Mesothelial cell of epicardium (in vitro differentiated cells): ENCODE results near the gene HTR2B. TPM values are rescaled to one million over a fixed set of nuclear protein-coding genes. Genes with fewer than 3 reads are reported as not detected.

Source experiments
- DNase-seq, 2 experiments: peaks; one replicate each; pipeline ENCODE4 v3.0.0; 2021; ENCODE audit warnings: low spot score in 2 of 2; ENCODE audit not compliant: unreplicated experiment in 2 of 2
- H3K27ac Mint-ChIP-seq: 2 replicates; pipeline ENCODE4 v1.8.0; 2021; ENCODE audit warnings: mixed read lengths
- H3K27me3 Mint-ChIP-seq: 2 replicates; pipeline ENCODE4 v1.8.0; 2021; ENCODE audit warnings: low read depth, mixed read lengths
- H3K36me3 Mint-ChIP-seq: 2 replicates; pipeline ENCODE4 v1.8.0; 2021; ENCODE audit warnings: mixed read lengths
- H3K4me1 Mint-ChIP-seq: 2 replicates; pipeline ENCODE4 v1.8.0; 2021; ENCODE audit warnings: mixed read lengths
- H3K4me3 Mint-ChIP-seq: 2 replicates; pipeline ENCODE4 v1.8.0; 2021; ENCODE audit warnings: mild to moderate bottlenecking, moderate library complexity, mixed read lengths
- H3K9me3 Mint-ChIP-seq: 2 replicates; pipeline ENCODE4 v1.8.0; 2021; ENCODE audit warnings: mixed read lengths
- CTCF ChIP-seq: fragments of 200-600 bp; sonication (generic); IDR thresholded peaks from one replicate; pipeline ENCODE4 v1.5.0; 2021; ENCODE audit warnings: antibody characterized with exemption; ENCODE audit not compliant: unreplicated experiment
- total RNA-seq: library from RNA; stranded (reverse); gene quantifications from 3 replicates; pipeline ENCODE4 v1.2.1, GENCODE V29; 2021

HTR2B gene
- total RNA-seq = 2.6 to 3.7 TPM (median 3.4 TPM) in 3 replicates

GRCh38 chr2:231124838-231125568 is at the start of gene HTR2B:
Gene HTR2B (minus strand): TSS chr2:231125042. CDS start chr2:231123764, 1,278 bp downstream.
- Mint-ChIP-seq H3K27ac (peak within 1 kb of the TSS; percentile 84), H3K4me3 (peak within 1 kb of the TSS; percentile 51), H3K4me1 (peaks cover 62% of the 10 kb centered on the region), H3K36me3 (no peaks in the 10 kb centered on the region), H3K27me3 (no peaks in the 10 kb centered on the region), H3K9me3 (no peaks in the 10 kb centered on the region)
- DNase-seq = no peak
- no peak for TF ChIP-seq CTCF

- Mint-ChIP-seq H3K4me3 (no peak overlapping the region), H3K36me3 (peaks cover 28% of the 10 kb centered on the region), H3K27ac (peak overlapping the region; percentile 82), H3K9me3 (no peaks in the 10 kb centered on the region), H3K4me1 (peaks cover 17% of the 10 kb centered on the region), H3K27me3 (no peaks in the 10 kb centered on the region)
- no peak for TF ChIP-seq CTCF
- no peak for DNase-seq
Observed at GRCh38 chr2:231174211-231174651, 49.4 kb upstream of the HTR2B start.

- DNase-seq = no peak
- Mint-ChIP-seq H3K36me3 (peaks cover 37% of the 10 kb centered on the region), H3K27me3 (no peaks in the 10 kb centered on the region), H3K9me3 (no peaks in the 10 kb centered on the region), H3K4me3 (no peak overlapping the region), H3K27ac (no peak overlapping the region), H3K4me1 (peaks cover 21% of the 10 kb centered on the region)
- no peak for TF ChIP-seq CTCF
Observed at GRCh38 chr2:231172025-231172424, 47.2 kb upstream of the HTR2B start.

- no peak for DNase-seq
- Mint-ChIP-seq H3K4me3 (no peak overlapping the region), H3K36me3 (peaks cover 45% of the 10 kb centered on the region), H3K27me3 (no peaks in the 10 kb centered on the region), H3K27ac (peak overlapping the region; percentile 9), H3K9me3 (no peaks in the 10 kb centered on the region), H3K4me1 (peaks cover 21% of the 10 kb centered on the region)
- no peak for TF ChIP-seq CTCF
Observed at GRCh38 chr2:231170055-231170454, 45.2 kb upstream of the HTR2B start.

- Mint-ChIP-seq H3K36me3 (peaks cover 47% of the 10 kb centered on the region), H3K27me3 (no peaks in the 10 kb centered on the region), H3K4me3 (no peak overlapping the region), H3K27ac (peak overlapping the region; percentile 9), H3K9me3 (no peaks in the 10 kb centered on the region), H3K4me1 (peaks cover 20% of the 10 kb centered on the region)
- no peak for DNase-seq
- no peak for TF ChIP-seq CTCF
Observed at GRCh38 chr2:231169488-231169887, 44.6 kb upstream of the HTR2B start.
